Measurements from ENCODE around the gene APBB1IP. TPM values are rescaled to one million over a fixed set of nuclear protein-coding genes. Genes with fewer than 3 reads are reported as not detected.

Gene APBB1IP
- total and polyA plus RNA-seq, 2 donors (not counting 3 experiments of a cell fraction or from before 2014, with no cell fraction given), result not detected

GRCh38 chr10:26507441-26507840 is 69.3 kb downstream of the APBB1IP start:
- H3K36me3 ChIP-seq (ENCODE audit: control insufficient read depth in 2 of 2, extremely low read depth in 1 of 2, insufficient read depth in 2 of 2, low read length in 2 of 2), result no peaks in the 10 kb centered on the region
- no peaks in the 10 kb centered on the region for H4K20me1 ChIP-seq (replicated peaks; ENCODE audit: control insufficient read depth, extremely low read depth, insufficient read depth, low read length)
- no peak overlapping the region for H3K9ac ChIP-seq (replicated peaks; ENCODE audit: extremely low read depth, insufficient read depth, low read length)
- no peak overlapping the region for H3K27ac ChIP-seq (ENCODE audit: insufficient read depth, low read depth, low read length)
- FAIRE-seq (no peak), DNase-seq (ENCODE audit: low read depth, low spot score) (no peak)
- dilution Hi-C loops (cut with MboI; ENCODE audit: extremely low pct_ligation_motif_present, low sequenced_read_pairs), result no loop called here
- H2AFZ ChIP-seq (ENCODE audit: low read depth, low read length), result no peak overlapping the region
- H3K27me3 ChIP-seq (ENCODE audit: control insufficient read depth in 2 of 2, insufficient read depth in 2 of 2, low read length in 2 of 2), result no peaks in the 10 kb centered on the region
- H3K4me3 ChIP-seq (replicated peaks in 1 of 3; ENCODE audit: insufficient read depth in 1 of 3, low read depth in 1 of 3, low read length in 3 of 3), result no peak overlapping the region
- no TSS peak for BruUV-seq (replicated peaks)
- CTCF ChIA-PET, result no interaction called here
- intact Hi-C loops (cut with micrococcal nuclease), result no loop called here
- no peaks in the 10 kb centered on the region for H3K79me2 ChIP-seq (ENCODE audit: control insufficient read depth, insufficient read depth, low read length)
- TF ChIP-seq FOS (IDR thresholded peaks at IDR 0.05; ENCODE audit: borderline replicate concordance, insufficient read depth, low read length) (no peak), CTCF (IDR thresholded peaks at IDR 0.05; ENCODE audit: extremely low read depth in 1 of 2, insufficient read depth in 1 of 2, low read depth in 1 of 2, low read length in 2 of 2) (no peak), POLR2A (IDR thresholded peaks at IDR 0.05; ENCODE audit: low read depth, low read length) (no peak), MYC (IDR thresholded peaks at IDR 0.05; ENCODE audit: low read depth, low read length) (no peak), MAX (IDR thresholded peaks at IDR 0.05; ENCODE audit: insufficient read depth, insufficient read length) (no peak), GATA2 (IDR thresholded peaks at IDR 0.05; ENCODE audit: insufficient read depth, insufficient read length, low read depth, low read length) (no peak), EZH2 (IDR thresholded peaks at IDR 0.05; ENCODE audit: borderline replicate concordance, low read depth, low read length, severe bottlenecking) (no peak), POLR2AphosphoS5 (IDR thresholded peaks at IDR 0.05; ENCODE audit: insufficient read depth, low read depth, low read length) (no peak), JUN (IDR thresholded peaks at IDR 0.05; ENCODE audit: borderline replicate concordance, insufficient read depth, insufficient read length, low read depth) (no peak)
- H3K4me1 ChIP-seq (ENCODE audit: control insufficient read depth, extremely low read depth, insufficient read depth, low read length), result no peaks in the 10 kb centered on the region
- no peak overlapping the region for H3K4me2 ChIP-seq (ENCODE audit: insufficient read depth, low read length)
- peaks cover 2% of the 10 kb centered on the region for H3K9me3 ChIP-seq (replicated peaks; ENCODE audit: control insufficient read depth, insufficient read depth, low read length)
- H3K9me1 ChIP-seq (replicated peaks; ENCODE audit: control insufficient read depth, extremely low read depth, insufficient read depth, low read length), result no peaks in the 10 kb centered on the region
- POLR2A ChIA-PET, result no interaction called here
